HG02763 (cell line): ENCODE results near the gene C14orf39.

Experiments
- ATAC-seq: cut with Tn5 transposase; IDR thresholded peaks from one replicate; pipeline ENCODE4 v1.9.1; 2021; ENCODE audit warnings: mild to moderate bottlenecking, moderate library complexity; ENCODE audit not compliant: unreplicated experiment

The C14orf39 gene

GRCh38 chr14:60485598-60486251 is at the start of gene C14orf39:
C14orf39 (minus strand) TSS chr14:60486063; CDS start chr14:60485078, 985 bp downstream.
- no peak for ATAC-seq

GRCh38 chr14:60532442-60532841 is 46.6 kb upstream of the C14orf39 start:
- ATAC-seq = no peak

GRCh38 chr14:60515511-60516289 is 29.8 kb upstream of the C14orf39 start:
- ATAC-seq = no peak

- ATAC-seq = peak; percentile 48
These were observed 29.1 kb upstream of the C14orf39 start for GRCh38 chr14:60514741-60515491.

GRCh38 chr14:60514378-60514740 is 28.5 kb upstream of the C14orf39 start:
- ATAC-seq = no peak

- ATAC-seq = no peak
These were observed 27.2 kb upstream of the C14orf39 start for GRCh38 chr14:60512973-60513571.

- ATAC-seq = no peak
These were observed 26.3 kb upstream of the C14orf39 start for GRCh38 chr14:60512126-60512525.

GRCh38 chr14:60510951-60511599 is 25.2 kb upstream of the C14orf39 start:
- ATAC-seq = no peak

- ATAC-seq = no peak
These were observed 24.5 kb upstream of the C14orf39 start for GRCh38 chr14:60510254-60510950.

GRCh38 chr14:60509438-60510253 is 23.8 kb upstream of the C14orf39 start:
- ATAC-seq = no peak

GRCh38 chr14:60508707-60509437 is 23.0 kb upstream of the C14orf39 start, which contains the start of gene SIX6:
SIX6 (plus strand) TSS chr14:60509146; CDS start chr14:60509399, 253 bp downstream.
- ATAC-seq = no peak

GRCh38 chr14:60508363-60508706 is 22.5 kb upstream of the C14orf39 start:
- no peak for ATAC-seq

GRCh38 chr14:60506985-60507829 is 21.3 kb upstream of the C14orf39 start:
- ATAC-seq = no peak

- ATAC-seq = no peak
These were observed 20.7 kb upstream of the C14orf39 start for GRCh38 chr14:60506462-60506984.

- no peak for ATAC-seq
These were observed 20.1 kb upstream of the C14orf39 start for GRCh38 chr14:60506010-60506409.

GRCh38 chr14:60505448-60505847 is 19.6 kb upstream of the C14orf39 start:
- no peak for ATAC-seq

- no peak for ATAC-seq
These were observed 16.7 kb upstream of the C14orf39 start for GRCh38 chr14:60502541-60502940.

- ATAC-seq = no peak
These were observed 10.1 kb upstream of the C14orf39 start for GRCh38 chr14:60495946-60496345.
